Lower leg skin (tissue), 3 donors: ENCODE data around the gene UBTD1.

Experiments
- CTCF ChIP-seq, 3 donors: fragments of 450-650 bp; IDR thresholded peaks; one replicate each; pipeline ENCODE4 v1.5.1; 2016; ENCODE audit warnings: antibody characterized with exemption in 3 of 3, mild to moderate bottlenecking in 3 of 3, moderate library complexity in 2 of 3
- POLR2A ChIP-seq, 2 donors: fragments of 450-650 bp; IDR thresholded peaks; one replicate each; pipeline ENCODE4 v1.6.1; 2016 to 2017; ENCODE audit warnings: antibody characterized with exemption in 2 of 2, mild to moderate bottlenecking in 1 of 2, moderate library complexity in 1 of 2

GRCh38 chr10:97483921-97484320 lies 14.8 kb upstream of the UBTD1 start:
- TF ChIP-seq POLR2A (IDR thresholded peaks at IDR 0.05): no peak
- TF ChIP-seq CTCF (IDR thresholded peaks at IDR 0.05): no peak
